ENCODE results near the gene RHEBL1. TPM values are rescaled to one million over a fixed set of nuclear protein-coding genes. Genes with fewer than 3 reads are reported as not detected.

Gene RHEBL1
- total RNA-seq, 2 experiments from 2014 or later, result 5.1 to 6.0 TPM

DNA sequence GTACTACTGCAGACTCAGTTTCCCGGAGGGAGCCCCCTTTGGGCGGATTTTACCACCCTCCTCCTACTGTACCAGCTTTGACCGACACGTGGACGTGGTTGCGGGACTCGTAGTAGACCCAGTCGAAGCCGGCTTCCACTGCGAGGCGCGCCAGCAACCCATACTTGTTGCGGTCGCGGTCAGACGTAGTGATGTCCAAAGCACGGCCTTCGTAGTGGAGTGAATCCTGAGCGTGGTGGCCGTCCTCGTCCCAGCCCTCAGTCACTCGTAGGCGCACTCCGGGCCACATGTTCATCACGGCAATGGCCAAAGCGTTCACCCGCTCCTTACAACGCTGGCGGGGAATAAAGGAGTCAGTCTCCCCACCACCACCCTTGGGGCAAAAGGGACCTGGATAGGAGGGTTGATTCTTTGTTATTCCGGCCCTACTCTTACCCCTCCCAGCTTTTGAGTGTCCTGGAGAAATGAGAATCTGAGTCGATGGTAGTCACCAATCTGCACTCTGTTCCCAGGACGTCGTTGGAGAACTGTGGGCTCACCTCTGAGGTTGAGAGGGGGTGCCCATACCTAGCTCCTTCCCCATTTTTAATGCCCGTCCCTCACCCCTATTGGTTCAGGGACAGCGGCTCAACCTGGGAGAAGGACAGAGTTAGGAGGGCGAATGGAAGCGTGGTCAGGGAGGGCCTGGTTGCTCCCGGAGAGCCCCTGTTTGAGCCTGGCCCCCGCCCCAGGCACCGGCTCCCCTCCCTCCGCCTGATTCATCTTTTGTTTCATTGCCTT, 21.5 kb upstream of the RHEBL1 start:
- Histone ChIP-seq H3K27ac (ENCODE audit: low read depth in 1 of 2, low read length in 2 of 2) (no peak overlapping the region), H3K4me1 (ENCODE audit: insufficient read depth, low read length) (peaks cover 70% of the 10 kb centered on the region), H3K27me3 (ENCODE audit: control insufficient read depth in 1 of 2, insufficient read depth in 2 of 2, low read length in 2 of 2) (peaks cover 61 to 67% of the 10 kb centered on the region in 2 experiments), H3K4me3 (ENCODE audit: low read length) (no peak overlapping the region), H3K9me3 (ENCODE audit: control insufficient read depth in 1 of 2, insufficient read depth in 1 of 2, low read length in 2 of 2) (peaks cover 0 to 19% of the 10 kb centered on the region in 2 experiments), H3K36me3 (ENCODE audit: insufficient read depth, low read length) (no peaks in the 10 kb centered on the region)
- ATAC-seq (ENCODE audit: poor library complexity) (no peak), DNase-seq (peak in 1 of 14 experiments; percentile 31)
- CTCF ChIA-PET, result interaction anchor here (0.6 to 3.1 kb wide), 12 partner anchors 16 to 239 kb away, joined by 3 to 29 read pairs (median 4); partner anchors contain the start of genes DDX23, LMBR1L, RHEBL1 and TUBA1B
- H3K9me3 Mint-ChIP-seq, result no peaks in the 10 kb centered on the region
- H3K36me3 Mint-ChIP-seq (ENCODE audit: low read depth), result no peaks in the 10 kb centered on the region
- H3K27ac Mint-ChIP-seq, result no peak overlapping the region
- TF ChIP-seq, protein P1, sequence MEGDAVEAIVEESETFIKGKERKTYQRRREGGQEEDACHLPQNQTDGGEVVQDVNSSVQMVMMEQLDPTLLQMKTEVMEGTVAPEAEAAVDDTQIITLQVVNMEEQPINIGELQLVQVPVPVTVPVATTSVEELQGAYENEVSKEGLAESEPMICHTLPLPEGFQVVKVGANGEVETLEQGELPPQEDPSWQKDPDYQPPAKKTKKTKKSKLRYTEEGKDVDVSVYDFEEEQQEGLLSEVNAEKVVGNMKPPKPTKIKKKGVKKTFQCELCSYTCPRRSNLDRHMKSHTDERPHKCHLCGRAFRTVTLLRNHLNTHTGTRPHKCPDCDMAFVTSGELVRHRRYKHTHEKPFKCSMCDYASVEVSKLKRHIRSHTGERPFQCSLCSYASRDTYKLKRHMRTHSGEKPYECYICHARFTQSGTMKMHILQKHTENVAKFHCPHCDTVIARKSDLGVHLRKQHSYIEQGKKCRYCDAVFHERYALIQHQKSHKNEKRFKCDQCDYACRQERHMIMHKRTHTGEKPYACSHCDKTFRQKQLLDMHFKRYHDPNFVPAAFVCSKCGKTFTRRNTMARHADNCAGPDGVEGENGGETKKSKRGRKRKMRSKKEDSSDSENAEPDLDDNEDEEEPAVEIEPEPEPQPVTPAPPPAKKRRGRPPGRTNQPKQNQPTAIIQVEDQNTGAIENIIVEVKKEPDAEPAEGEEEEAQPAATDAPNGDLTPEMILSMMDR (IDR thresholded peaks at IDR 0.05), result no peak
- intact Hi-C loops (cut with DNase I, micrococcal nuclease), result no loop called here
- H3K4me3 Mint-ChIP-seq, result peak overlapping the region; percentile 54
- POLR2A ChIA-PET, result interaction anchor here (1.0 to 4.9 kb wide), 5 partner anchors 9 to 239 kb away, joined by 3 to 42 read pairs (median 3); partner anchors contain the start of genes DDX23, TUBA1A and TUBA1B
- H3K4me1 Mint-ChIP-seq (ENCODE audit: low read depth), result peaks cover 75% of the 10 kb centered on the region
- H3K27me3 Mint-ChIP-seq, result peaks cover 80% of the 10 kb centered on the region

DNA sequence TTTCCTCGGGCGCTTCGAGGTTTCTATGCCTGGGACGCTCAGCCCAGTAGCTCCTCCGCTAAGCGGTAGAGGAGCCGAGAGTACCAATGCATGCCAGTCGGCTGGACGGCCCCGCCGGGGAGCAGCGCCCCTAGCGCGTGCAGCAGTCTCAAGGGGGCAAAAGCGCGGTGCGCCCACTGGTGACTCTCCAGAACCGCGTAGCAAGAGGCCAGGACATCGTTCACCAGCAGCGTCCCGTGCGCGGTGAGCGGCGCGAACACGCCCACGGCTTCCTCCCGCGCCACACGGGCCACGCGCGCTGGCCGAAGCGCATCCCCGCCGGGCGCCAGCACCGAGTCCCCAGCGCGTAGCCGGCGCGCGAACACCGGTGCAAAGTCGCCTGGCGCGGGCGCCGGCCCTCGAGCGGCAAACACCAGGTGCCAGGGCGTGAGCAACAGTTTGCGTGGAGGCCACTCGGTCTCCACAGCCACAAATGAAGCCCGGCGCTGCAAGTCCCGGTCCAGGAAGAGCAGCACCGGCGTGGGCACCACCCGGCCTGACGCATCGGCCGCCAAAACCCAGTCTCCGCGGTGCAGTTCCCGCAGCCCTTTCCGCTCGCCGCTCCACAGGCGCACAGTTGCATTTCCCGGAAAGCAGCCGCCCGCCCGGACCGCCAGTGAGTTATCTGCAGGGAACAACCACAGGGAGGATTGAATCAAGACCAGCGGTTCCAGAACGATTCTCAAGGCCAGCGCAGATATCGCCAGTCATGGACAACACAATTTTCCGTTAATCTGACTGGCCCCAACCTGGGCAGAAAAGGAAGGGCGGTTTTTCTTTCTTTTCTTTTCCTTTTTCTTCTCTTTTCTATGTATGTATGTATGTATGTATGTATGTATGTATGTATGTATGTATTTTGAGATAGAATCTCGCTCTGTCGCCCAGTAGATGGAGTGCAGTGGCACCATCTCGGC, 20.3 kb upstream of the RHEBL1 start:
- no peak overlapping the region for H3K27ac Mint-ChIP-seq

More for the DNA sequence above, 20.3 kb upstream of the RHEBL1 start:
- no peaks in the 10 kb centered on the region for H3K36me3 ChIP-seq (ENCODE audit: insufficient read depth, low read length)
- TF ChIP-seq, protein P1 (IDR thresholded peaks at IDR 0.05), result no peak
- H3K27me3 ChIP-seq (ENCODE audit: control insufficient read depth in 1 of 2, insufficient read depth in 2 of 2, low read length in 2 of 2), result peaks cover 61 to 67% of the 10 kb centered on the region in 2 experiments
- no peak overlapping the region for H3K27ac ChIP-seq (ENCODE audit: low read depth in 1 of 2, low read length in 2 of 2)
- Mint-ChIP-seq H3K27me3 (peaks cover 75% of the 10 kb centered on the region), H3K4me1 (ENCODE audit: low read depth) (peaks cover 68% of the 10 kb centered on the region), H3K36me3 (ENCODE audit: low read depth) (no peaks in the 10 kb centered on the region), H3K4me3 (peak overlapping the region; percentile 82), H3K9me3 (no peaks in the 10 kb centered on the region)
- peaks cover 70% of the 10 kb centered on the region for H3K4me1 ChIP-seq (ENCODE audit: insufficient read depth, low read length)
- ChIA-PET CTCF (interaction anchor here (0.7 to 3.7 kb wide), 5 partner anchors 9 to 40 kb away, joined by 4 to 46 read pairs (median 29); no protein-coding TSS in a partner anchor), POLR2A (interaction anchor here (1.3 to 4.9 kb wide), 8 partner anchors 8 to 145 kb away, joined by 3 to 42 read pairs (median 15); partner anchors contain the start of genes LMBR1L, RHEBL1, TUBA1A and TUBA1B)
- peaks cover 0 to 19% of the 10 kb centered on the region in 2 experiments for H3K9me3 ChIP-seq (ENCODE audit: control insufficient read depth in 1 of 2, insufficient read depth in 1 of 2, low read length in 2 of 2)
- H3K4me3 ChIP-seq (ENCODE audit: low read length), result peak overlapping the region; percentile 36
- DNase-seq, result peak in 8 of 14 experiments; percentile 18 to 63 (median 45)
- ATAC-seq (ENCODE audit: poor library complexity), result peak; percentile 7
- intact Hi-C loops (cut with DNase I, micrococcal nuclease), result loop anchor here (2.0 kb wide), 2 partner anchors 25 to 41 kb away; partner anchors contain the start of gene TUBA1B (in 1 of the 2)
